ENCODE measurements around the gene OR10R2.
"Not testable (repeated sequence)": the region's sequence is repeated elsewhere in the genome, so short reads cannot be mapped to it uniquely, and the experiment has no call there.

The OR10R2 gene, protein sequence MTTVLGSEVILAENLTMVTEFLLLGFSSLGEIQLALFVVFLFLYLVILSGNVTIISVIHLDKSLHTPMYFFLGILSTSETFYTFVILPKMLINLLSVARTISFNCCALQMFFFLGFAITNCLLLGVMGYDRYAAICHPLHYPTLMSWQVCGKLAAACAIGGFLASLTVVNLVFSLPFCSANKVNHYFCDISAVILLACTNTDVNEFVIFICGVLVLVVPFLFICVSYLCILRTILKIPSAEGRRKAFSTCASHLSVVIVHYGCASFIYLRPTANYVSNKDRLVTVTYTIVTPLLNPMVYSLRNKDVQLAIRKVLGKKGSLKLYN

DNA sequence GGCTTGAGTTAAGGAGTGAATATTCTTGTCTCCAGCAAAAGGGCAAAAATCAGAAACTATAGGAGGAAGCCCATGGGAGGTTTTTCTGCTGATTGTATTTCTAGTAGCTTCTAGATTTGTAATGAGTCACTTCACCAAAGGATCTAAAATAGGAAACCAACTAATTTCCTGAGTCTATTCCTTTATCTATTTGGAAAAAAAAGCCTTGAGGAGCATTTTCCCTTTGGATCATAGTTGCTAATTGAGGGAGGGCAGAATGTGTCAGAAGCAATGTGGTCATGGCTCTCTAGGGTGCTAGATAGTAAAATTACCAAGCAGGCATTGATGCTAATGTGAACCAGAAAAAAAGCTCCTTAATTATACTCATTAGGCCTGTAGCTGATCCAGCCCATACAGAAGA lies at the start of gene OR10R2:
OR10R2 (plus strand) TSS at position 301 of the 400 bp plus-strand sequence. CDS start 106 bp downstream, outside the sequence.
- no peak for DNase-seq

DNA sequence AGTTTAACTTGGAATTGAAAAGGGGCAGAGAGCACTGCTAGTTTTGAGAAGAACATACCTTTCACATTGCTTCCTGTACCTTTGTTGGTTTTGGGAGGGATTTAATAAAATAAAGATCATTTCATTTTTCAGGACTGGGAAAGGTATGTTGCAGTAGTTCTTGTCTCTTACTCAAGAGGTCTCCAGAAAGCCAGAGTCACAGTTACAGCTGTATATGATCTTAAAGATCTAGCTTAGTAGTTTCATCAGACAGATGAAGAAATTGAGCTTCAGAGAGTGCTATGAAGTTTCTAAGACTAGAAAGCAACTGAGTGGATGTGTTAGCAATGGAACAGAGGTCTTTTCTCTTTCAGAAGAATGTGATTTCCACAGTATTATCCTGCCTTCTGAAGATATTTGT lies 47.0 kb upstream of the OR10R2 start:
- DNase-seq: no peak

DNA sequence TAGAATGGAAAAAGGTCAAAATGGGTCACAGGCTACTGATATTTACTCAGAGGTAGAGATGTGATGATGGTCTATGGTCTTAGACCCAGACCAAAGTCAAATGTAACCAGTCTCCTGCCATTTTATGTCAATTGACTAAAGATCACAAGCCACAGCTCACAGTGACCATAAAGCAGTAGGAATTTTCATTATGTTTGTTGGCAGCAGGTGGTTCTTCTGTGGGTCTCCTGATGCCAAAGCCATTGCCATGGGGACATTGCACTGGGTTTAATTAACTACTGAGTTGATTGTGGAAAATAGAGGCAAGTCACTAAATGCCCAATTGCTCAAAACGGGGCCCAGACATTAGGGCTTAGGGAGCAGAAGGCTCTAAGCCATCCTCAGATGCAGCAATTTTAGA lies 45.9 kb upstream of the OR10R2 start, which contains the start of gene OR10K2:
OR10K2 (minus strand) TSS at position 101 of the 400 bp plus-strand sequence. CDS start 5,371 bp downstream, outside the sequence.
- DNase-seq: no peak

DNA sequence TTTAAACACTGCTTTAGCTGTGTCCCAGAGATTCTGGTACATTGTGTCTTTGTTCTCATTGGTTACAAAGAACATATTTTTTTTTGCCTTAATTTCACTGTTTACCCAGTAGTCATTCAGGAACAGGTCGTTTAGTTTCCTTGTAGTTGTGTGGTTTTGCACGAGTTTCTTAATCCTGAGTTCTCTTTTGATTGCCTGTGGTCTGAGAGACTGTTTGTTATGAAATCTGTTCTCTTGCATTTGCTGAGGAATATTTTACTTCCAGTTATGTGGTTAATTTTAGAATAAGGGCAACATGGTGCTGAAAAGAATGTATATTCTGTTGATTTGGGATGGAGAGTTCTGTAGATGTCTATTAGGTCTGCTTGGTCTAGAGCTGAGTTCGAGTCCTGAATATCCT lies 41.9 kb upstream of the OR10R2 start:
- DNase-seq: not testable (repeated sequence)

DNA sequence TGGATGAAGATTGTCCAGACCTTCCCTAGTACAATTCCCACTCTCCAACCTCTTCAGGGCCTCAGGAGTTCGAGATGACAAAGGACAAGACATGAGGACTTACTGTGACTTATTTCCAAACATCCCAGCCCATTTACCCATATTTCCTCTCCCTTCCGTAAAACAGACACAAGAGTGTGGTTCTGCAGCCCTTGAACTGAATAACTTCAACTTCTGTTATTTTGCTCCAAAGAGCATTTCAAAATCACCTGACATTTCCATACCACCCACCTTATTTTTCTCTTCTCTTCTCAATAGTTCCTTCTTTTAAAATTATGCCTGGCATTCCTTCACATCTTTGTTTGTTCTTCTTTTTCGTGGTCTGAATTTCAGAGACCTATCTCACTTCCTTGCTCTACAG lies 37.3 kb upstream of the OR10R2 start:
- no peak for DNase-seq

DNA sequence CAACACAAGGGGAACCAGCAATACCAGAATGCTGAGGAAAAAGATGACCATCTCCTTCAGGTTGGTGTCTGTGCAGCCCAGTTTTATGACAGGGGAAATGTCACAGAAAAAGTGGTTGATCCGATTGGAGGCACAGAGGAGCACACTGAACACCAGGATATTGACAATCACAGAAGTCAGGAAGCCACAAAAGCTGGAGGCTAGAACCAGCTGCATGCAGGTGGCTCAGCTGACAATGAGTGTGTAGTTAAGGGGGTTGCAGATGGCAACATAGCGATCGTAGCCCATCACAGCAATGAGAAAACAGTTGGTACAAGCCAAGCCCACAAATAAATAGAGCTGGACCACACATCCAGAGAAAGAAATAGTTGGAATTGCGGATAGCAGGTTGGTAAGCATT lies 26.6 kb upstream of the OR10R2 start:
- no peak for DNase-seq

DNA sequence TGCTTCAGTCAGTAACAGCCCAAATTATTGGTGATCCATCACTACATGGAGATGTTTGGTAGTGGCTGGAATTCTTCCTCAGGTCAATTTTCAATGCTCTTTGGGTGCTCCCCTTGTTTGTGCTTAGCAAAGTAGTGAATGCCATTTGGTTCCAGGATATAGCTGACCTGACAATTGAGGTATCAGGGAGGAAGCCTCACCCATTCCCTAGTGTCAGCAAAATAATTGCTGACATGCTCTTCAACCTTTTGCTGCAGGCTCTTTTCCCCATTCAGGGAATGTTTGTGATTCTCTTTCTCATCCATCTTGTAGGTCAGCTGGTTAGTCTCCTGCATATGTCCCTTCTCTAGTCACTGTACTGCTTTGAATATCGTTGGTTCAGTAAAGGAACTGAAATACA lies 17.5 kb upstream of the OR10R2 start:
- no peak for DNase-seq

DNA sequence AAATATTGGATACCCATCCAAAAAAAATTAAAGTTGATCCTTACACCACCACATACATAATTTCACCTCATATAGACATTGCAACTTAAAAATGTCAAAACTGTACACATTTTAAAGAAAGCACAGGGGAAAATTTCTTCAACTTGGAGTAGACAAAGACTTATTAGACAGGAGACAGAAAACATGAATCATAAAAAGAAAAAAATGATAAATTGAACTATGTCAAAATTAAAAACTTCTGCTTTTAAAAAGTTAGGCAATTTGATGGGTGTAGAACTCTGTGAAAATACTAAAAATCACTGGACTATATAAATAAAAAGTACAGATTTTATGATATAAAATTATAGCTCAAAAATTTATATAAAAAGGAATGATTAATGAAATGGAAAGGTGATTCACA lies 14.8 kb upstream of the OR10R2 start:
- no peak for DNase-seq

DNA sequence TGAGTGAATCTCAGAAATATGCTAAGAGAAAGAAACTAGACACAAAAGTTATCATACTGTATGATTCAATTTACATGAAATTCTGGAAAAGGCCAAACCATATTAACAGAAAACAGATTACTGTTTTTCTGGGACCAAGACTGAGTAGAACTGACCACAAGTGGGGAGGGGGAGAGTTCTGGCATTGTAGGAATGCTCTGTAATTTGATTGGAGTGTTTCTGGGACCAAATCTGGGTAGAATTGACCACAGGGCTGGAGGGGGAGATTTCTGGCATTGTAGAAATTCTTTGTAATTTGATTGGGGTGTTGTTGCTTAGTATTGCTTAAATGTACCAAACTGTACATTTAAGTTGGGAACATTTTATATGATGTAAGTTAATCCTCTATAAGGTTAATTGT lies 13.8 kb upstream of the OR10R2 start:
- DNase-seq: no peak

DNA sequence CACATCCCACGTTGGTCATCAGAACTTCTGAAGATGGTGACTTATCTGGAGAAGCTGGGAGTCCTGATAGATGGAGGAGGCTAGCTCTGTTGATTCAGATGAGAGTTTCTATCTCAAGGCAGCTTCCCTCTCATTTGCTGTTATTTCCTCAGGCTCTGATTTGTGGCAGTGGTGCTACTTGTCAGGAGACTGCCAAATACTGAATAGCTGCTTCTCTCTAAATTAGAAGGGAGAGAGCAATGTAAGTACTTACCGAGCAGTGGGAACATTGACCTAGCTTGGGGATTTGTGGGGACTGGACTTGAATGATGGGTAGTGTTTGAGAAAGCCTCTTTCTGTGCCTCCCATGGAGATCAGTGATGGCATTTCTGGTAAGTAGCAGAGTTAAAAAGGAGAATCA lies 10.5 kb upstream of the OR10R2 start, which contains the start of gene OR10K1:
OR10K1 (plus strand) TSS at position 301 of the 400 bp plus-strand sequence. CDS start 3,728 bp downstream, outside the sequence.
- DNase-seq: no peak

DNA sequence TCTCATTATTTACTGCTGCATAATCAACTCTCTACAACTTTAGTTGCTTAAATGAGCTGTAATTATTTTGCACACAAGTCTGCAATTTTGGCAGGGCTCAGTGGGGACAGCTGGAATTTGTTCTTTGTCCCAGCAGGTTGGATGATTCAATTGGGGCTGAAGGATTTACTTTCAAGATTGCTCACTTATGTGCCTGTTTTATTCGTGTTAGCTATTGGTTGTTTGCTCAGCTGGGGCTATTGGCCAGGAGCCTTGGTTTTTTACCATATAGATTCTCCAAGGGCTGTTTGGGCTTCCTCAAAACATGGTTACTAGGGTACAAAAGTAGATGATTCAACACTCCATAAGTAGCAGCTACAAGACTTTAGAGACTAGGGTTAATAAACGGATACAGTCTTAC lies 13.4 kb downstream of the OR10R2 start:
- DNase-seq: no peak

DNA sequence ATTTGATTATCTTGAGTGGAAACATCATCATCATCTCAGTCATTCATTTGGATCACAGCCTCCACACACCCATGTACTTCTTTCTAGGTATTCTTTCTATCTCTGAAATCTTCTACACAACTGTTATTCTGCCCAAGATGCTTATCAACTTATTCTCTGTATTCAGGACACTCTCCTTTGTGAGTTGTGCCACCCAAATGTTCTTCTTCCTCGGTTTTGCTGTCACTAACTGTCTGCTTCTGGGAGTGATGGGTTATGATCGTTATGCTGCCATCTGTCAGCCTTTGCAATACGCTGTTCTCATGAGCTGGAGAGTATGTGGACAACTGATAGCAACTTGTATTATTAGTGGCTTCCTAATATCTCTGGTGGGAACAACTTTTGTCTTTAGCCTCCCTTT lies 19.3 kb downstream of the OR10R2 start:
- no peak for DNase-seq

DNA sequence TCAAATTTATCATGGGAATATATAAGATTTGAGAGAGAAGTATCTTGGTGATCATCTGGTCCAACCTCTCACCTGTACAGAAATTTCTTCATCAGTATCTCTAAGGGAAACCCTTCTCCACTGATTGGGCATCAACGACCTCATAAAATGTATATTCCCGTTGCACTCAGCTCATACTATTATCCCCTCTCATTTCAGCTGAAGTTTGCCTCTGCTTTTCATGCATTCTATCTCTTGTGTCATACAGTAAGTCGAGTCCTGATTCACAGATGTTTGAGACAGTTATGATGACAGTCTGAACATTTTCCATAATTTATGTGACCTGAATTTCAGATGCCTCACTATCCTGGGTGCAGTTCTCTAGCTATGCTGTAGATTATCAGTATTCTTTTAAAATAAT lies 21.0 kb downstream of the OR10R2 start:
- no peak for DNase-seq

DNA sequence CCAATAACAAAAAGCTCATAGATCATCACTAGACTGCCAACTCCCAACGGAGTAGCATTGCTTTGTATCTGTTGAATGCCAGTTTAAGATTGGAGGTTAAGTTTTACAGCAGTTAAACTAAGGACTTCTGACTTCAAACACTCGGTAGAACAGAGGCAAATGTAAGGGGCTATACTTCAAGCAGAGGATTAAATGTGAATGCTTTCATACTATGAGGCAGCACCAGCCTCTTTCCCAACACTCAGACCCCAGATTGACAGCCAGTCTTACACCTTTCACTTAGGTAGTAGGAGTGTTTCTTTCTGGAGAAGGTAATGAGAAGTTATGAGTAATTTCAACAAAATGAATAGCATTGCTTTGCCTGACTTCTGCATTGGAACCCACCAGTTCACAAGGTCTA lies 22.8 kb downstream of the OR10R2 start:
- no peak for DNase-seq

DNA sequence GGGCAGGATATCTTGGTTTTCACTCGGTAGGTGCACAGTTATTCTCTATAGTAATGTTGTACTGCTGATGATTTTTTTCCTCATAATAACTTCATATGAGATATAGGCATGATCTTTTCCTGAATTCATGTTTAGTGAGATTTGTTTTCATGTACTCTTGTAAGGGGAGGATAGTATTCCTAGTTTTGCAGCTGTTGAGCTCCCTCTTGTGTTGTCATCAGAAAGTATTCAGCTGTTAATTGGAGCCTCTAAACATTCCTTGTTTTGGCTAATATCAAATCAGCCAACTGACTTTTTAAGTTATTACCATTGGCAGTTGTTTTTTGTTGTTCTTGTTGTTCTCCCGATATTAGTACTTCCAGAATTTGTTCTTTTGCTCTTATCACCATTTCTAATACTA lies 24.4 kb downstream of the OR10R2 start:
- DNase-seq: no peak

DNA sequence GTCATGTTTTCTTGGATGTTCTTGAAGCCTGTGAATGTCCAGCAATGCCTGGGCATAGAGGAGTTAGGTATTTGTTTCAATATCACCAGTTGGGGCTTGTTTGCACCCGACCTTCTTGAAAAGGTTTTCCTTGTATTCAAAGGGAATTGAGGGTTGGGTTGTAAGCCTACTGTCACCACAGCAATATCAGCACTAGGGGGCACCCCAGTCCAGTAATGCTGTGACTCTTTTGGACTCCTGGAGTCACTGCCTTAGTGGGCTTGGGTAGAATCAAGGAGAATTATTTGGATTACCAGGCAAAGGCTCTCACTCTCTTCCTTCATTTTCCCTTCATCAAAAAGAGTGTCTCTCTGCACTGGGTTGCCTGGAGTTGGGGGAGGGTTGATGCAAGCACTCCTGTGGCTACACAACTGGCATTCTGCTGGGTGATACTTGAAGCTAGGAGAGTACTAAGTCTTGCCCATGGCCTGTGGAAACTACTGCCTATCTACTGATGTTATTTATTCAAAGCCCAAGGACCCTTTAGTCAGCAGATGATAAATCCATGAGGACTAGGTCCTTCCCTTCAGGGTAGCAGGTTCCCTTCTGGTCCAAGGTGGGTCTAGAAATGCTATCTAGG lies 34.5 kb downstream of the OR10R2 start:
- DNase-seq: peak; percentile 43

DNA sequence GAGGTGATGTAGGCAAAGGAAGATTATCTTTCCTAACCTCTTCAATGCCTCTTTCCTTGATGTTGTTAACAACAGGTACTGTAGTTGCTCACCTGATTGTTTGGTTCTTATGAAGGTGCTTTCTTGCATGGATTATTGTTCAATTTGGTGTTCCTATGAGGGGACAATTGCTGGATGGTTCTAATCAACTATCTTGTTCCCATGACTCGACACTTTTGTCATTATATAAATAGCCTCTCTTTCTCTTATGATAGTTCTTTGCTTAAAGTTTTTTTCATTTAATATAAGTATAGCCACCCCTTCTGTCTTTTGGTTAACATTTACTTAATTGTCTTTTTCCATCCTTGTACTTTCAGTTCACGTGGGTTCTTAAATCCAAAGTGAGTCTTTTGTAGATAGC lies 35.5 kb downstream of the OR10R2 start:
- no peak for DNase-seq

DNA sequence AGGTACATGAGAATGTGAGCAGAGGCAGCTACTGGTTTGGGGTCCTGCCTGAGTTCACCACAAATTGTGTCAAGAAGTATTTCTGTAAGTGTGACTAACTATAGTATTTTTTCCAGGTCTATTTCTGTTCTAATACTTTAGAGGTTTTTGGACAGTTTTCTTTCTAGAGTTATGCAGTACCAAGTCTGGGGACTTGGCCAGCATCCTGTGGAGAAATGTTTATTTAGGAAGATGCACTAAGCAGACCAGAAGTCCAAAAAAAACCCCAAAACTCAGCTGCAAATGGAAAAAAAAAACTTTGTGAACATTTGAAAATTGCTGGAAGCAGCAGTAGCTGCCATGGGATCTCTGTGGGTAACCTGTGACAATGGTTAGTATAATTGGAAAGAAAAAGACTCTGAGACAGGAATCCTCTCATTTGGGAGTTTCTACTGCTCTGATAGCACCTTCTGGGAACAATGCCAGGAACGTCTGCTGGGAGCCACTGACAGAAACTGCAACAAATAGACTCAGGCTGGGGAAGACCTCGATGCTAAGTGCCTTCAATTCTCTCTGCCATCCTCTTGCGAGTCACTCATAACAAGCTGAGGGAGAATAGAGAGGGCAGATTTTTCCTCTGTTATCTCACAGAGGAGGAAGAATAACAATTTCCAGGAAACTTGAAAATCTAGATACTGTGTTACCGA lies 37.6 kb downstream of the OR10R2 start:
- no peak for DNase-seq

DNA sequence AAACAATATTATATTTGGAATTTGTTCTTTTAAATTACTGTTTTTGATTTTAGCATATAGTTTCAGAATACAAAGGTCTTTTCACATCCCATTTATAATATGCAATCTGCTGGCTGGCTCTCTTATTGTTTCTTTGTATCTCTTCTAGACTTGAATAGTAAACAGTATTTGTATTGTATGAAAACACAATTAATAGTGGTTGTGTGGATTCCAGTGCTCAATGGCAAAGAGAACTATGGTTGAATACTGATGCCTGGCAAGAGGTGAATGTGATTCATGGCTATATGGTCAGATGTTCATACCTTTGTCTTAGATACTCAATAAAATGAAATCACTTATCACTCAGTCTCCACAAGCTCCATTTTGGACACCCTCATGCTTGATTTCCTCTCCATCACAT lies 44.9 kb downstream of the OR10R2 start:
- DNase-seq: no peak

DNA sequence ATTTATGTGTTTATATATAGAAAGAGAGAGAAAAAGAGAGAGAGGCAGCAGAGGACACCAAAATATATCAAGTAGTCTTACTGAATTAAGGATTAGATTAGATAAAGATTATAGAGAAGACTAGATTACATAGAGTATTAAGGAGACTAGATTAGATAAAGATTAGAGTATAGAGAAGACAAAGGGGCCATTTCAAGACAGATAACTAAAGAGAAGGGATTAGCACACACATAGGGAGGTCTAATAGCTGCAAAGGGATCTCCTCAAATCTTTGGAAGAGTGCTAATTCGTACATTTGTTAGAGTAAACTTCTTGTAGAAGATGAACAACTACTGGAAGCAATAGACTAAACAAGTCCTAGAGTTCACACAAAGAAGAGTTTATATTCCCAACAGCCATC lies 48.0 kb downstream of the OR10R2 start:
- no peak for DNase-seq

DNA sequence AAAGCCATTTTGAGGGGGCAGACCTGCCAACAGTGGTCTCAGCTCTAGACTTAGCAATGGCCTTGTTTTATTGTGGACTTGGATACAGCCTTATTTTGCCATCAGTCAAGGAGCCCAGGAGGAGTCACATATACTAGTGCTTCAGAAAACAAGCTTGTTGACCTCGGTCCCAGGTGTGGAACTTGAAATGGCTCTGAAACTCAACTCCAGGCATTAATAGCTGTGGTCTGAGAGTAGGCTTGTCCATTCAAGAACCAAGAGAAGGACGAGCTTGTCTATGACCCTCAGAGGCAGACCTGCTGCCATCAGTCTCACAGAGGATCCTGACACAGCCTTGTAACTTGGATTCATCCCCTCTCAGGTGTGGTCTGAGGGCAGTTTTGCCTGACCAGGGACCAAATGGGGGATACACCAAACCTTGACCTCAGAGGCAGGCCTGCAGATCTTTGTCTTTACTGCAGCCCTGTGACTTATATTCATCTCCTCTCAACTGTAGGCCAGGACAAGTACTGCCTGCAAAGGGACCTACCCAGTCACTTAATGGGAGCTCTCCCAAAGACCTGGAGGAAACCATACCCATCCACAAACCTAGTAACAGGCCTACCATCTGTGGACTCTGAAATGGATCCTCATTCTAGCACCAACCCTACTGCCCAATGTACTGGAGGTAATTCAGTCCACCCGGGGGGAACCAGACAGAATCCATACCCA lies 49.1 kb downstream of the OR10R2 start:
- no peak for DNase-seq

DNA sequence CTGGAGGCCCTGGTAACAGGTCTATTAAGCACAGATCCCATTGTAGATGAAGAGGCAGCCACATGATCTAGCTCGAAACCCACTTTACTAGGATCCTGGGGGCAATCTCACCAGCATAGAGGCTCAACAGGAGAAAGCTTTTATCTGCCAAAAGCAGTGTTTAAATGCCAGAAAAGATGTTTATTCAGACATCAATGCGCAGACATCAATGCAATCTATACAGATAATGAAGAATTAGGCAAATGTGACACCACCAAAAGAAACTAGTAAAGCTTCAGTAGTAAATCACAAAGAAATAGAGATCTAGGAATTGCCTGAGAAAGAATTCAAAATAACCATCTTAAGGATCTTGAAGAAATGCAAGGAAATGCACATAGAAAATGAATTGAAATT lies 49.6 kb downstream of the OR10R2 start:
- no peak for DNase-seq

DNA sequence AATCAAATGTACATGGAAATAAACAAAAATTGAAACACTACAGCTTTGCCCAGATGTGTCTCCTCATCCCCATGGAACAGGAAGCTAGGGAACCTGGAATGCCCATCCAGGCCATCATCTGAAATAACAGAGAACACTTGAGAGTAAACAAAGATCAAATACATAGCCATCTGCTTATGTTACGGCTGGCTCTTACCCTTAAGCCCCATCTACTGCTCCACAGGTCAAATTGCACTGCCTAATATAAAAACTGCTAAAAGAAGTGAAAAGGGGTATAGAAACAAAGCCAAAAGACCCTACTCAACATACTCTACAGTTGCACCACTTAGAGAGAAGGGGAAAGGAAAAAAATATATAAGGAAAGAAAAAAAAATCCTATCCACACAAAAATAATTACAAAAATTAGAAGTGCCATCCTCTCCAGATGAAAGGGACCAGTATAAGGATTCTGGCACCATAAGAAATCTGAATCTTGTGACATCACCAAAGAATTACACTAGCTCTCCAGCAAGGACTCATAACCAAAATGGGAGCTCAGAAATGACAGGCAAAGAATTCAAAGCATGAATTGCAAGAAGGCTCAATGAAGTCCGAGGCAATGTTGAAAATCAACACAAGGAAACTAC lies 55.3 kb downstream of the OR10R2 start:
- peak; percentile 16 for DNase-seq

Data from activated CD4-positive, alpha-beta T cell treated with anti-CD3 and anti-CD28 coated beads, Interleukin-2, amount 50 U/mL, for 16 hours (primary cell).